ENCODE results near the gene CACNA2D4.

GRCh38 chr12:1845886-1846285, 72.6 kb downstream of the CACNA2D4 start:
- TF ChIP-seq PAX5 (IDR thresholded peaks at IDR 0.05; ENCODE audit: insufficient read depth, low read length, severe bottlenecking) (no peak), POLR2AphosphoS5 (IDR thresholded peaks at IDR 0.05; ENCODE audit: low read depth, low read length) (no peak), POLR2A (IDR thresholded peaks at IDR 0.05; ENCODE audit: low read depth, low read length) (no peak), TAF1 (IDR thresholded peaks at IDR 0.05; ENCODE audit: low read depth, low read length) (no peak), SPI1 (IDR thresholded peaks at IDR 0.05; ENCODE audit: low read depth, low read length) (no peak), POU2F2 (IDR thresholded peaks at IDR 0.05; ENCODE audit: low read depth, low read length) (no peak)

Measured in GM12891 (cell line).